GM21786 (cell line): Measurements from ENCODE around the gene COG7.
"Not testable (repeated sequence)": the region's sequence is repeated elsewhere in the genome, so short reads cannot be mapped to it uniquely, and the experiment has no call there.

Experiments used
- ATAC-seq: cut with Tn5 transposase; IDR thresholded peaks from one replicate; pipeline ENCODE4 v1.9.1; 2021; ENCODE audit not compliant: unreplicated experiment

Gene COG7

GRCh38 chr16:23476289-23476688 is 23.3 kb upstream of the COG7 start:
- no peak for ATAC-seq

DNA sequence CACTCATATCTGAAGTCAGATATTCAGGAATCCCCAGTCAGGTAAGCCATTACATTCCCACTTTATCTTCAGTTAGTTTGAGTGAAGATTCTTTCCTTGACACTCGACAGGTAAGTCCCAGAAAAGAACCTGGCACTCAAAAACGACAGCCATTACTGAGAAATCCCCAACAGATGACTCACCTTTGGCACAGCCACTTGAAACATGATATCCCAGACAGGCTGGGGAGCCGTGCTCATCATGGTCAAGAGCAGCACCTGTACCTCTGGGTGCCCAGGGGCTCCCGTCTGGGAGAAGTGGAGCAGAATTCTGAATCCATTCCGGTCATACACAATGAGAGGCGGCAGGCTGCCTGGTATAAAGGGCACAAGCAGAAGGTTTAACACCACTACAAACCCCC is 16.8 kb upstream of the COG7 start:
- ATAC-seq: no peak

DNA sequence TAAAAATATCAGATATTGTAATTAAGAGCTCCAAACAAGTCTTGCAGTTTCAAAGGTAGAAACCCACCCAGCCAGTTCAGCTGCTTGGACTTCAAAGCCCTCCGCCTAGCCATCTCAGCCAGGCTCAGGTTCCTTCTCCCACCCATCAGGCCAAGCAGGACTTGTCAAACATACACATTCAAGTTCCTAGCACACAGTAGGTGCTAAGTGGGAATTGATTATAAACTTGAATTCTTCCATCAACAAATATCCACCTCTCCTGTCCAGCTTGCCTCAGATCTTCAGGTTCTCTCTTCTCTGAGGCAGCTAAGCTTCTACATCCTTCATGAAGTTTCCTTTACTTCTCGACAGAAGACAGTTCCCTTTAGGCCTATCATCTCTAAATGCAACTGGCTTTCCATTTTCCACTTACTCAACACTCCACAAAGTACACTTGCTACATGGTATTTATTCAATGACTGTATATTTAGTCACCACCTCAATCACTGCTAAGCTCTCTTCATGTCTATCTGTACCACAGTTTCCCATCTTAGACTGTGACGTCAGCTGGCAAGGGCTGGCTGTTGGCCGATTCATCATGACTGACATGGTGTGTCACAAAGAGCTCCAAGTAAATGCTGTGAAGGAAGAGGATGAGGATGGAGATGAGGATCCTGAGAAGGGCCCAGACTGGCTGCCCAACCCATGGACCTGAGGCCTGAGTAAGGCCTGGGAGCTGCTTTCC is 13.3 kb upstream of the COG7 start:
- no peak for ATAC-seq

DNA sequence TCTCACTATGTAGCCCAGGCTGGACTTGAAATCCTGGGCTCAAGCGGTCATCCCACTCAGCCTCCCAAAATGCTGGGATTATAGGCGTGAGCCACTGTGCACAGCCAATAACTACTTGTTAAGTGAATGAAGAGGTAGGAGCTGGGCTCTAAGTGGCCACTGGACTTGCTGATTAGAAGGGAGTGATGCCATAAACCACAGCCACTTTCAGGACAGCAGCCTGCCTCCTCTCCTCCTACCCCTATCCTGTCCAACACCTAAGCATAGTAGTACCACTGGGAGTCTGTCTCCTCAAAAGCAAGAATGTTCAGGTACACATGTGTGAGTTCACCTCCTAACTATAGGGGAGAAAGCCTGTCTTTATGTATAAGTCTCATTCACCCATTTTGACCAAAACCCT is 12.2 kb upstream of the COG7 start:
- ATAC-seq: no peak

DNA sequence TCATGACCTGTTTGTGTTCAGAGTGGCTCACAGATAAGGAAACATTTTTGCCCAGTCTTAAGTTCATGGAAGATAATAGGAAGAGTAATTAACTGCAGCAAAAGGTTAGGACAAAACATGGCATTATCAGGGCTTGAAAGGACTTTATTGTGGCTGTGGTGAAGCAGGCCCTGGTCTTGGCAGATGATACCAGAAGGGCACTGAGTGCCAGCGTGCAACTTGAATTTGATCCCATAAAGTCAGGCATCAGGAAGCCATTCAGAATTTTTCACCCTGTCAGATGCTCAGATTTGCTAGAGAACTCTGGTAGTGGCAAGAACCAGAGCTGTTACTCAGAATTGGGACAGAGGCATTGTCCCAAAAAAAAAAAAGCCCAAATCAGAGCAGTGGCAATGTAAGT is 11.2 kb upstream of the COG7 start:
- ATAC-seq: no peak

DNA sequence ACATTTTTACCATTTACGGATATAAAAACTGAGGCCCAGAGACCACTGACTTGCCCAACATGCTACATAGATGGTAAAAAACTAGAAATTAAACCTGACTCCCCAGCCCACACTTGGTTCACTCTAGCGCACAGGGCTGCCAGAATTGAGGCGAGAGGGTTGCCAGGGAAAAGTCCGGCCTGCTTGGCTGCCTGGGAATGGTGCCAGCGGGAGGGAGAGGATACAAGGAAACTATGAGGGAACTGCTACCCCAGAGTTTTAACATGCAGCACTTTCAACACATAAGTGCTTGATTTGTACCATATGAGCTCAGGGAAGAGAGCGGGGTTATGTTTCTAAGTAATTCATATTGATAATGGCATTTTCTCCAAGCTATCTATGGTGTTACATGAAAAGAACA is 10.0 kb upstream of the COG7 start:
- not testable (repeated sequence) for ATAC-seq

DNA sequence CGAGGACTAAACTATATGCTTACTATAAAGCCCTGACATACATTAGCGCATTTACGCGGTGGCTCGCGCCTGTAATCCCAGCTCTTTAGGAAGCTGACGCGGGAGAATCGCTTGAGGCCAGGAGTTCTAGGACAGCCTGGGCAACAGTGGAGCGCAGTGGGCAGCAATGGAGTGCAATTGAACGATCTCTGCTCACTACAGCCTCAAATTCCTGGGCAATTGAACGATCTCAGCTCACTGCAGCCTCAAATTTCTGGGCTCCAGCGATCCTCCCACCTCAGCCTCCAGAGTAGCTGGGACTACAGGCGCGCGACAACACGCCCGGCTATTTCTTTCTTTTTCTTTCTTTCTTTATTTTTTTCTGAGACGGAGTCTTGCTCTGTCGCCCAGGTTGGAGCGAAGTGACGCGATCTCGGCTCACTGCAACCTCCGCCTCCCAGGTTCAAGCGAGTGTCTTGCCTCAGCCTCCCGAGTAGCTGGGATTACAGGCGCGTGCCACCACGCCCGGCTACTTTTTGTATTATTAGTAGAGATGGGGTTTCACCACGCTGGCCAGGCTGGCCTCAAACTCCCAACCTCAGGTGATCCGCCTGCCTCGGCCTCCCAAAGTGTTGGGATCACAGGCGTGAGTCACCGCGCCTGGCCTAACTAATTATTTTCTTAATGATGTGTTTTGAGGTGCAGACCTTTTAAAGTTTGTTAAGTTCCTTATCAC is 506 bp upstream of the COG7 start:
- ATAC-seq: no peak

GRCh38 chr16:23452221-23452571 is 793 bp downstream of the COG7 start:
- no peak for ATAC-seq

DNA sequence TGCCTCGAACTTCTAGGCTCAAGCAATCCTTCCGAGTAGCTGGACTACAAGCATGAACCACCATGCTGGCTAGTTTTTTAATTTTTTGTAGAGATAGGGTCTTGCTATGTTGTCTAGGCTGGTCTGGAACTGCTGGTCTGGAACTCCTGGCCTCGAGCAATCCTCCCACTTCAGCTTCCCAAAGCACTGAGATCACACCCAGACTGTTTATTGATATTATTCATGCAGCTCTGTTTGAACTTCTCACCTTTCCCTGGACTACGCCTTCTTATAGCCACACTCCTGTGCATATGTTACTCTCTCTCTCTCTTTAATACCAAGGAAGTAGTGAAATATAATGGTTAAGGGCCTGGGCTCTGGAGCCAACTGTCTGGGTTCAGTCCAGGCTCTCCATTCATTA is 4.6 kb downstream of the COG7 start:
- ATAC-seq: no peak

GRCh38 chr16:23437542-23437941 is 15.4 kb downstream of the COG7 start:
- not testable (repeated sequence) for ATAC-seq

- no peak for ATAC-seq
These were observed 16.0 kb downstream of the COG7 start for GRCh38 chr16:23436951-23437350.

GRCh38 chr16:23435500-23435899 is 17.5 kb downstream of the COG7 start:
- ATAC-seq: peak; percentile 52

GRCh38 chr16:23434380-23434779 is 18.6 kb downstream of the COG7 start:
- no peak for ATAC-seq

GRCh38 chr16:23433261-23433920 is 19.6 kb downstream of the COG7 start:
- ATAC-seq: no peak

- no peak for ATAC-seq
These were observed 20.5 kb downstream of the COG7 start for GRCh38 chr16:23432176-23433128.

DNA sequence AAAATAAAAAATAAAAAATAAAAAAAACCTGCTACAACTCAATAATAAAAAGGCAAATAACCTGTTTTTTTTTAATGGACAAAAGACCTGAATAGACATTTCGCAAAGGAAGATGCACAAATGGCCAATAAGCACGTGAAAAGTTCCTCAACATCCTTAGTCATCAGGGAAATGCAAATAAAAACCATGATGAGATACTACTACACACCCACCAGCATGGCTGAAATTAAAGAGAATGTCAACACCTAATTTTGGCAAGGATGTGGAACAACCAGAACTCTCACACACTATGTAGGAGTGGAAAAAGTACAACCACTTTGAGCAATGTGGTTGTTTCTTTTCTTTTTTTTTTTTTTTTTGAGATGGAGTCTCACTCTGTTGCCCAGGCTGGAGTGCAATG is 24.6 kb downstream of the COG7 start:
- no peak for ATAC-seq

DNA sequence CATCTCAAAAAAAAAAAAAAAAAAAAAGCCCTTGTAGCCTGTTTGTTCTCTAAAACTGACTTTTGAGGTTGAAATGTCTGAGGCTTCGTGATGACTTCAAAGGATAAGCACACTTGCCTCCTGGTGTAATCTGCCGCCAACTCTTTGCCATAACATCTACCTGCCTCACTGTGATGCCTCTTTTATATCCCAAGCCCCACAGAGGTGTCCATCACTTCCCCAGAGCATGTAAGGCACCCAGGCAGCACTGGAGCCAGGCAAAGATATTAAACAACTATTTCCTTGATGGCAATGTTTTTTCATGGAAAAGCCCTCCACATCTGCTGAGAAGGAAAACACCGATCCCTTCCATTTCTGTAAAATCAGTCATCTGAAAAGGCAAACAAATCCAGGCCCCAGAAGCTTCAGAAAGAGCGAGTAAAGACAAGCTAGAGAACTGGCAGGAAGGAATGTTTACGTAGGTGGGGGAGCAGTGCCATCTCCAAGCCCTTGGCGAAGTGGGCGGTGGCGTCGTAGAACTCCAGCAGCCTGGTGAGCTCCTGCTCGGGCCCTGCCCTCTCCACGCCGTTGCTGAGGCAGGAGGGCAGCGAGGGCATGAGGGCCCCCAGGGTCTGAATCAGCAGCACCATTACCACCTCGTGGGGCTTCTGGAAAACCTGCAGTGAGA is 28.6 kb downstream of the COG7 start:
- no peak for ATAC-seq

GRCh38 chr16:23423496-23424049 is 29.4 kb downstream of the COG7 start:
- no peak for ATAC-seq

DNA sequence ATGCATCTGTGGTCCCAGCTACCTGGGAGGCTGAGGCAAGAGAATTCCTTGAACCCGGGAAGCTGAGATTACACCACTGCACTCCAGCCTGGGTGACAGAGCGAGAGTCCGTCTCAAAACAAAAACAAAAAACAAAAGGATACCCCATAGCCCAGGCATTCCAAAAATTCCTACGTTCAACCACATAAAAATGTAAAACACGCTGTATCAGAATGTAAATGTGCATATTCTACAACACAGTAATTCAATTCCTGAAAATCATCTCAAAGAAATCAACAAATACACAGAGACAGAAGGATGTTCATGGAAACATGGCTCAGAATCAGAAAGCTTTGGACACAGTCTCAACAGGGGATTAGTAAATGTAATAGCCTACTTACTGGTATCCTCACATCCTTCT is 33.0 kb downstream of the COG7 start:
- ATAC-seq: no peak

DNA sequence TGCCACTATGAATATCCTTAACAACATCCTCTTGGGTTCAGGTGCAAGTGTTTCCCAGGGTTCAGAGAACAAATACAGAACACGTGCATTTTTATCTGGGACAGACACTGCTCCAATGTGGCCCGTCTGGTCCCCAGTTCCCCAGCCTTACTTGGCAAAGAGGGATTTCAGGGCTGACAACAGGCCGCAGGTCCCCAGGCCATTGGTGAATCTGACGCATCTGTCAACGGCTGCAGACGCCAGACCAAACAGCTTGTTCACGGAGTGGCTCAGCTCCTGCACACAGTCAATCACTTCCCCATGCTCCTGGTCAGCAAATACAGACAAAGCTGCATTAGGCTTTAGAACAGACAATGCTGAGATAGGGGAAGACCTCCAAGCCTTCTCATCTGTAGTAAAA is 36.2 kb downstream of the COG7 start:
- no peak for ATAC-seq
